ENCODE measurements around the gene CACNA2D2.

GRCh38 chr3:50533316-50533715 is 29.9 kb upstream of the CACNA2D2 start:
- no peak for TF ChIP-seq CTCF (conservative IDR thresholded peaks at IDR 0.05 in 1 of 2, IDR thresholded peaks at IDR 0.05 in 1 of 2; ENCODE audit: low read depth in 1 of 2, low read length in 2 of 2)
- TF ChIP-seq EZH2 (IDR thresholded peaks at IDR 0.05; ENCODE audit: low read length, missing control alignments): no peak

Data from fibroblast of lung (primary cell).